WTC11 (cell line): ENCODE data around the gene TMEM86A. TPM values are rescaled to one million over a fixed set of nuclear protein-coding genes. Genes with fewer than 3 reads are reported as not detected.

Source experiments
- ATAC-seq: fragments of 200-7000 bp; cut with Tn5 transposase; 2 replicates; pipeline ENCODE4 v1.10.0; 2021; ENCODE audit warnings: mild to moderate bottlenecking, moderate library complexity
- CTCF ChIA-PET: fragments of 300-600 bp; sonication (Branson Sonifier 250); formaldehyde crosslinking; loops from one replicate; lab custom pipeline; 2021; ENCODE audit warnings: antibody characterized with exemption; lab: Charles Lee
- POLR2A ChIA-PET: fragments of 350-600 bp; sonication (Branson Sonifier 250); formaldehyde crosslinking; loops from one replicate; lab custom pipeline; 2021; ENCODE audit warnings: antibody characterized with exemption; lab: Charles Lee
- DNase-seq: peaks from one replicate; pipeline ENCODE4 v3.0.0; 2021; ENCODE audit warnings: low spot score
- H3K27ac Mint-ChIP-seq: 2 replicates; pipeline ENCODE4 v1.8.0; 2021; ENCODE audit warnings: mixed read lengths
- H3K27me3 Mint-ChIP-seq: 2 replicates; pipeline ENCODE4 v1.8.0; 2021; ENCODE audit warnings: low read depth, mild to moderate bottlenecking, moderate library complexity, mixed read lengths
- H3K36me3 Mint-ChIP-seq: 2 replicates; pipeline ENCODE4 v1.8.0; 2021; ENCODE audit warnings: mixed read lengths
- H3K4me1 Mint-ChIP-seq: 2 replicates; pipeline ENCODE4 v1.8.0; 2022; ENCODE audit warnings: mixed read lengths
- H3K4me3 Mint-ChIP-seq: 2 replicates; pipeline ENCODE4 v1.8.0; 2021; ENCODE audit warnings: mild to moderate bottlenecking, moderate library complexity, mixed read lengths
- H3K9me3 Mint-ChIP-seq: 2 replicates; pipeline ENCODE4 v1.8.0; 2021; ENCODE audit warnings: mixed read lengths
- CREB1 ChIP-seq: sonication (generic); formaldehyde crosslinking; IDR thresholded peaks from 2 replicates; pipeline ENCODE4 v1.8.0; 2023; ENCODE audit warnings: mild to moderate bottlenecking, missing genetic modification reagents
- ETV6 ChIP-seq: sonication (generic); formaldehyde crosslinking; IDR thresholded peaks from 2 replicates; pipeline ENCODE4 v1.8.1; 2022; ENCODE audit warnings: mild to moderate bottlenecking, missing genetic modification reagents
- FOXP1 ChIP-seq: sonication (generic); formaldehyde crosslinking; IDR thresholded peaks from 2 replicates; pipeline ENCODE4 v1.8.0; 2022; ENCODE audit warnings: missing genetic modification reagents, mild to moderate bottlenecking, moderate library complexity, borderline replicate concordance
- FOXP4 ChIP-seq: sonication (generic); formaldehyde crosslinking; IDR thresholded peaks from 2 replicates; pipeline ENCODE4 v1.8.0; 2022; ENCODE audit warnings: mild to moderate bottlenecking, missing genetic modification reagents
- JAZF1 ChIP-seq: fragments of 250-450 bp; sonication (Bioruptor Pico); IDR thresholded peaks from 2 replicates; pipeline ENCODE4 v1.9.0; 2021; ENCODE audit warnings: moderate library complexity, mild to moderate bottlenecking, inconsistent platforms
- RELA ChIP-seq: sonication (generic); formaldehyde crosslinking; IDR thresholded peaks from 2 replicates; pipeline ENCODE4 v1.8.1; 2022; ENCODE audit warnings: missing genetic modification reagents, mild to moderate bottlenecking, borderline replicate concordance
- SMAD3 ChIP-seq: sonication (generic); formaldehyde crosslinking; IDR thresholded peaks from 2 replicates; pipeline ENCODE4 v1.8.0; 2022; ENCODE audit warnings: missing genetic modification reagents, mild to moderate bottlenecking, borderline replicate concordance
- SP1 ChIP-seq: sonication (generic); formaldehyde crosslinking; conservative IDR thresholded peaks from 2 replicates; pipeline ENCODE4 v1.8.1; 2022; ENCODE audit warnings: missing genetic modification reagents
- ZNF138 ChIP-seq: sonication (generic); formaldehyde crosslinking; conservative IDR thresholded peaks from 2 replicates; pipeline ENCODE4 v1.8.1; 2022; ENCODE audit warnings: mild to moderate bottlenecking, moderate library complexity, missing genetic modification reagents
- total RNA-seq: library from RNA; stranded (reverse); gene quantifications from 3 replicates; pipeline ENCODE4 v1.2.3, GENCODE V29; 2021
- TF ChIP-seq, protein P1 (sequence below): fragments of 200-600 bp; IDR thresholded peaks from 2 replicates; pipeline ENCODE4 v1.8.0; 2022; ENCODE audit warnings: antibody characterized with exemption
- TF ChIP-seq, protein P2 (sequence below): sonication (generic); formaldehyde crosslinking; IDR thresholded peaks from 2 replicates; pipeline ENCODE4 v1.8.0; 2022; ENCODE audit warnings: missing genetic modification reagents
- TF ChIP-seq, protein P3 (sequence below): sonication (generic); formaldehyde crosslinking; IDR thresholded peaks from 2 replicates; pipeline ENCODE4 v1.8.1; 2023; ENCODE audit warnings: mild to moderate bottlenecking, missing genetic modification reagents

Gene TMEM86A
- total RNA-seq, 1 experiment from 2014 or later = 1.7 TPM

- no peak overlapping the region for H3K27ac Mint-ChIP-seq
- no peak for TF ChIP-seq ETV6 (CRISPR knock-in tag)
- TF ChIP-seq, protein P1, sequence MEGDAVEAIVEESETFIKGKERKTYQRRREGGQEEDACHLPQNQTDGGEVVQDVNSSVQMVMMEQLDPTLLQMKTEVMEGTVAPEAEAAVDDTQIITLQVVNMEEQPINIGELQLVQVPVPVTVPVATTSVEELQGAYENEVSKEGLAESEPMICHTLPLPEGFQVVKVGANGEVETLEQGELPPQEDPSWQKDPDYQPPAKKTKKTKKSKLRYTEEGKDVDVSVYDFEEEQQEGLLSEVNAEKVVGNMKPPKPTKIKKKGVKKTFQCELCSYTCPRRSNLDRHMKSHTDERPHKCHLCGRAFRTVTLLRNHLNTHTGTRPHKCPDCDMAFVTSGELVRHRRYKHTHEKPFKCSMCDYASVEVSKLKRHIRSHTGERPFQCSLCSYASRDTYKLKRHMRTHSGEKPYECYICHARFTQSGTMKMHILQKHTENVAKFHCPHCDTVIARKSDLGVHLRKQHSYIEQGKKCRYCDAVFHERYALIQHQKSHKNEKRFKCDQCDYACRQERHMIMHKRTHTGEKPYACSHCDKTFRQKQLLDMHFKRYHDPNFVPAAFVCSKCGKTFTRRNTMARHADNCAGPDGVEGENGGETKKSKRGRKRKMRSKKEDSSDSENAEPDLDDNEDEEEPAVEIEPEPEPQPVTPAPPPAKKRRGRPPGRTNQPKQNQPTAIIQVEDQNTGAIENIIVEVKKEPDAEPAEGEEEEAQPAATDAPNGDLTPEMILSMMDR = peak; percentile 98
- POLR2A ChIA-PET = no interaction called here
- no peaks in the 10 kb centered on the region for H3K27me3 Mint-ChIP-seq
- CTCF ChIA-PET = interaction anchor here (0.8 to 3.3 kb wide), 11 partner anchors 10 to 81 kb away, joined by 3 to 28 read pairs (median 5); no protein-coding TSS in a partner anchor
- peaks cover 11% of the 10 kb centered on the region for H3K4me1 Mint-ChIP-seq
- no peaks in the 10 kb centered on the region for H3K36me3 Mint-ChIP-seq
- no peak overlapping the region for H3K4me3 Mint-ChIP-seq
- no peaks in the 10 kb centered on the region for H3K9me3 Mint-ChIP-seq
- peak; percentile 46 for ATAC-seq
- DNase-seq = peak; percentile 77
These were observed 33.6 kb downstream of the TMEM86A start for GRCh38 chr11:18731949-18732821.

GRCh38 chr11:18733202-18733601 is 34.6 kb downstream of the TMEM86A start:
- ATAC-seq (no peak), DNase-seq (no peak)
- H3K27ac Mint-ChIP-seq = no peak overlapping the region
- H3K36me3 Mint-ChIP-seq = no peaks in the 10 kb centered on the region
- H3K27me3 Mint-ChIP-seq = no peaks in the 10 kb centered on the region
- POLR2A ChIA-PET = no interaction called here
- 0 out of 2 replicates have a peak, but pooled peaks cover 2% of the 10 kb centered on the region for H3K4me1 Mint-ChIP-seq
- H3K9me3 Mint-ChIP-seq = no peaks in the 10 kb centered on the region
- CTCF ChIA-PET = interaction anchor here (1.1 to 1.8 kb wide), 2 partner anchors 11 kb away, joined by 5 to 7 read pairs; no protein-coding TSS in a partner anchor
- TF ChIP-seq SMAD3 (CRISPR knock-in tag) = no peak
- no peak for TF ChIP-seq RELA
- H3K4me3 Mint-ChIP-seq = no peak overlapping the region

DNA sequence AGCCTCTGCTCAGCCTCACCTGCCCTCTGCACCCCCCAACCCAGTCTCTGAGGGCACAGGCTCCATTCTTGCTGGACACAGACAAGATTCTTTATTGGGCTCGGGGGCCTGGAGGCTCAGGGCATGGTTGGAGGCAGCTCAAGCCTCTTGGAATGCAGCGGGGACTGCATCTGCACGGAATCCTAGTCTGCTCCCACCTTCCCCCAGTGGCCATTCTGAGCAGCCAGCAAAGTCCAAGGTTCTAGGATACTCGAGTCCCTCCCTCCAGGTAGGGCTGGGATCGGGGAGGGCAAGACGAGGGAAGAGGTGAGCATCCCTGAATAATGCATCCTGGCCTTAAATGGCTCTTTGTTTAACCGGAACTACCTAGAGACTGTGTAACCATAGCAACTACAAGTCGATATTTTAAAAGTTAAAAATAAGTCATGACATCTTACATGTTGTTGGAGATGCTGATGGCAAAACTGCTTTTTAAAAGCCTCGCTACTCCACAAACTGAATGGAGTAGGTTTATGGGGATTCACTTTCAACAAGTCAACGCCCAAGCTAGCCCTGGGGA is 38.1 kb downstream of the TMEM86A start:
- ChIA-PET CTCF (interaction anchor here (0.5 to 2.6 kb wide), 6 partner anchors 9 to 196 kb away, joined by 3 to 14 read pairs (median 5); partner anchors contain the start of gene IGSF22), POLR2A (no interaction called here)
- TF ChIP-seq, protein P2, sequence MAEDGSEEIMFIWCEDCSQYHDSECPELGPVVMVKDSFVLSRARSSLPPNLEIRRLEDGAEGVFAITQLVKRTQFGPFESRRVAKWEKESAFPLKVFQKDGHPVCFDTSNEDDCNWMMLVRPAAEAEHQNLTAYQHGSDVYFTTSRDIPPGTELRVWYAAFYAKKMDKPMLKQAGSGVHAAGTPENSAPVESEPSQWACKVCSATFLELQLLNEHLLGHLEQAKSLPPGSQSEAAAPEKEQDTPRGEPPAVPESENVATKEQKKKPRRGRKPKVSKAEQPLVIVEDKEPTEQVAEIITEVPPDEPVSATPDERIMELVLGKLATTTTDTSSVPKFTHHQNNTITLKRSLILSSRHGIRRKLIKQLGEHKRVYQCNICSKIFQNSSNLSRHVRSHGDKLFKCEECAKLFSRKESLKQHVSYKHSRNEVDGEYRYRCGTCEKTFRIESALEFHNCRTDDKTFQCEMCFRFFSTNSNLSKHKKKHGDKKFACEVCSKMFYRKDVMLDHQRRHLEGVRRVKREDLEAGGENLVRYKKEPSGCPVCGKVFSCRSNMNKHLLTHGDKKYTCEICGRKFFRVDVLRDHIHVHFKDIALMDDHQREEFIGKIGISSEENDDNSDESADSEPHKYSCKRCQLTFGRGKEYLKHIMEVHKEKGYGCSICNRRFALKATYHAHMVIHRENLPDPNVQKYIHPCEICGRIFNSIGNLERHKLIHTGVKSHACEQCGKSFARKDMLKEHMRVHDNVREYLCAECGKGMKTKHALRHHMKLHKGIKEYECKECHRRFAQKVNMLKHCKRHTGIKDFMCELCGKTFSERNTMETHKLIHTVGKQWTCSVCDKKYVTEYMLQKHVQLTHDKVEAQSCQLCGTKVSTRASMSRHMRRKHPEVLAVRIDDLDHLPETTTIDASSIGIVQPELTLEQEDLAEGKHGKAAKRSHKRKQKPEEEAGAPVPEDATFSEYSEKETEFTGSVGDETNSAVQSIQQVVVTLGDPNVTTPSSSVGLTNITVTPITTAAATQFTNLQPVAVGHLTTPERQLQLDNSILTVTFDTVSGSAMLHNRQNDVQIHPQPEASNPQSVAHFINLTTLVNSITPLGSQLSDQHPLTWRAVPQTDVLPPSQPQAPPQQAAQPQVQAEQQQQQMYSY = no peak
- no peak for TF ChIP-seq FOXP1 (CRISPR knock-in tag)
- TF ChIP-seq FOXP4 = no peak
- TF ChIP-seq, protein P3, sequence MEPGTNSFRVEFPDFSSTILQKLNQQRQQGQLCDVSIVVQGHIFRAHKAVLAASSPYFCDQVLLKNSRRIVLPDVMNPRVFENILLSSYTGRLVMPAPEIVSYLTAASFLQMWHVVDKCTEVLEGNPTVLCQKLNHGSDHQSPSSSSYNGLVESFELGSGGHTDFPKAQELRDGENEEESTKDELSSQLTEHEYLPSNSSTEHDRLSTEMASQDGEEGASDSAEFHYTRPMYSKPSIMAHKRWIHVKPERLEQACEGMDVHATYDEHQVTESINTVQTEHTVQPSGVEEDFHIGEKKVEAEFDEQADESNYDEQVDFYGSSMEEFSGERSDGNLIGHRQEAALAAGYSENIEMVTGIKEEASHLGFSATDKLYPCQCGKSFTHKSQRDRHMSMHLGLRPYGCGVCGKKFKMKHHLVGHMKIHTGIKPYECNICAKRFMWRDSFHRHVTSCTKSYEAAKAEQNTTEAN (CRISPR knock-in tag) = no peak
- no peak for TF ChIP-seq ZNF138
- TF ChIP-seq CREB1 (CRISPR knock-in tag) = no peak
- TF ChIP-seq JAZF1 (CRISPR knock-in tag) = no peak
- TF ChIP-seq SP1 (CRISPR knock-in tag) = no peak
- Mint-ChIP-seq H3K36me3 (no peaks in the 10 kb centered on the region), H3K4me3 (no peak overlapping the region), H3K4me1 (no peaks in the 10 kb centered on the region), H3K27me3 (no peaks in the 10 kb centered on the region), H3K9me3 (no peaks in the 10 kb centered on the region), H3K27ac (no peak overlapping the region)
- ATAC-seq (peak; percentile 82), DNase-seq (peak; percentile 41)
